Measurements from ENCODE around the gene SSRP1.

SSRP1 gene

GRCh38 chr11:57322256-57323166 lies 13.2 kb downstream of the SSRP1 start:
- H3K36me3 Mint-ChIP-seq (ENCODE audit: low read depth): peaks cover 25% of the 10 kb centered on the region
- intact Hi-C loops (cut with micrococcal nuclease): no loop called here
- no peaks in the 10 kb centered on the region for H3K9me3 Mint-ChIP-seq
- peaks cover 60% of the 10 kb centered on the region for H3K4me1 Mint-ChIP-seq (ENCODE audit: low read depth)
- peak overlapping the region; percentile 90 for H3K27ac Mint-ChIP-seq
- H3K4me3 Mint-ChIP-seq: no peak overlapping the region
- peaks cover 7% of the 10 kb centered on the region for H3K27me3 Mint-ChIP-seq

GRCh38 chr11:57321388-57322255 lies 14.1 kb downstream of the SSRP1 start:
- peaks cover 58% of the 10 kb centered on the region for H3K4me1 Mint-ChIP-seq (ENCODE audit: low read depth)
- no peak overlapping the region for H3K27ac Mint-ChIP-seq
- H3K27me3 Mint-ChIP-seq: peaks cover 7% of the 10 kb centered on the region
- H3K36me3 Mint-ChIP-seq (ENCODE audit: low read depth): peaks cover 16% of the 10 kb centered on the region
- no peak overlapping the region for H3K4me3 Mint-ChIP-seq
- intact Hi-C loops (cut with micrococcal nuclease): no loop called here
- no peaks in the 10 kb centered on the region for H3K9me3 Mint-ChIP-seq

- Mint-ChIP-seq H3K27ac (peak overlapping the region; percentile 16), H3K9me3 (no peaks in the 10 kb centered on the region), H3K36me3 (ENCODE audit: low read depth) (peaks cover 8% of the 10 kb centered on the region), H3K4me3 (no peak overlapping the region), H3K27me3 (peaks cover 7% of the 10 kb centered on the region), H3K4me1 (ENCODE audit: low read depth) (peaks cover 50% of the 10 kb centered on the region)
- intact Hi-C loops (cut with micrococcal nuclease): no loop called here
These were observed 14.8 kb downstream of the SSRP1 start for GRCh38 chr11:57320719-57321387.

- H3K4me1 Mint-ChIP-seq (ENCODE audit: low read depth): peaks cover 44% of the 10 kb centered on the region
- peaks cover 6% of the 10 kb centered on the region for H3K36me3 Mint-ChIP-seq (ENCODE audit: low read depth)
- intact Hi-C loops (cut with micrococcal nuclease): no loop called here
- H3K9me3 Mint-ChIP-seq: no peaks in the 10 kb centered on the region
- H3K27me3 Mint-ChIP-seq: peaks cover 7% of the 10 kb centered on the region
- H3K27ac Mint-ChIP-seq: no peak overlapping the region
- H3K4me3 Mint-ChIP-seq: no peak overlapping the region
These were observed 15.5 kb downstream of the SSRP1 start for GRCh38 chr11:57320067-57320718.

GRCh38 chr11:57318178-57318577 lies 17.5 kb downstream of the SSRP1 start:
- intact Hi-C loops (cut with micrococcal nuclease): no loop called here
- peaks cover 6% of the 10 kb centered on the region for H3K36me3 Mint-ChIP-seq (ENCODE audit: low read depth)
- no peak overlapping the region for H3K4me3 Mint-ChIP-seq
- H3K27ac Mint-ChIP-seq: no peak overlapping the region
- H3K4me1 Mint-ChIP-seq (ENCODE audit: low read depth): peaks cover 32% of the 10 kb centered on the region
- H3K9me3 Mint-ChIP-seq: no peaks in the 10 kb centered on the region
- H3K27me3 Mint-ChIP-seq: no peaks in the 10 kb centered on the region

GRCh38 chr11:57316017-57316416 lies 19.7 kb downstream of the SSRP1 start:
- Mint-ChIP-seq H3K27ac (no peak overlapping the region), H3K4me3 (no peak overlapping the region), H3K36me3 (ENCODE audit: low read depth) (peaks cover 6% of the 10 kb centered on the region), H3K4me1 (ENCODE audit: low read depth) (peaks cover 19% of the 10 kb centered on the region), H3K27me3 (peaks cover 3% of the 10 kb centered on the region), H3K9me3 (no peaks in the 10 kb centered on the region)
- intact Hi-C loops (cut with micrococcal nuclease): no loop called here

GRCh38 chr11:57315491-57315890 lies 20.2 kb downstream of the SSRP1 start:
- intact Hi-C loops (cut with micrococcal nuclease): no loop called here
- no peak overlapping the region for H3K4me3 Mint-ChIP-seq
- H3K9me3 Mint-ChIP-seq: no peaks in the 10 kb centered on the region
- H3K27ac Mint-ChIP-seq: no peak overlapping the region
- peaks cover 20% of the 10 kb centered on the region for H3K4me1 Mint-ChIP-seq (ENCODE audit: low read depth)
- H3K36me3 Mint-ChIP-seq (ENCODE audit: low read depth): peaks cover 6% of the 10 kb centered on the region
- H3K27me3 Mint-ChIP-seq: peaks cover 3% of the 10 kb centered on the region

- Mint-ChIP-seq H3K9me3 (no peaks in the 10 kb centered on the region), H3K36me3 (ENCODE audit: low read depth) (peaks cover 16% of the 10 kb centered on the region), H3K4me1 (ENCODE audit: low read depth) (peaks cover 31% of the 10 kb centered on the region), H3K27ac (no peak overlapping the region), H3K27me3 (peaks cover 11% of the 10 kb centered on the region), H3K4me3 (no peak overlapping the region)
- intact Hi-C loops (cut with micrococcal nuclease): no loop called here
These were observed 21.3 kb downstream of the SSRP1 start for GRCh38 chr11:57314221-57314973.

- Mint-ChIP-seq H3K4me1 (ENCODE audit: low read depth) (peaks cover 38% of the 10 kb centered on the region), H3K4me3 (no peak overlapping the region), H3K27ac (no peak overlapping the region), H3K9me3 (no peaks in the 10 kb centered on the region), H3K36me3 (ENCODE audit: low read depth) (peaks cover 16% of the 10 kb centered on the region), H3K27me3 (peaks cover 16% of the 10 kb centered on the region)
- intact Hi-C loops (cut with micrococcal nuclease): no loop called here
These were observed 21.9 kb downstream of the SSRP1 start for GRCh38 chr11:57313788-57314135.

GRCh38 chr11:57313071-57313787 lies 22.5 kb downstream of the SSRP1 start:
- no peaks in the 10 kb centered on the region for H3K9me3 Mint-ChIP-seq
- H3K27me3 Mint-ChIP-seq: peaks cover 17% of the 10 kb centered on the region
- intact Hi-C loops (cut with micrococcal nuclease): no loop called here
- H3K36me3 Mint-ChIP-seq (ENCODE audit: low read depth): peaks cover 18% of the 10 kb centered on the region
- no peak overlapping the region for H3K4me3 Mint-ChIP-seq
- no peak overlapping the region for H3K27ac Mint-ChIP-seq
- H3K4me1 Mint-ChIP-seq (ENCODE audit: low read depth): peaks cover 41% of the 10 kb centered on the region

- Mint-ChIP-seq H3K27ac (no peak overlapping the region), H3K4me1 (ENCODE audit: low read depth) (peaks cover 42% of the 10 kb centered on the region), H3K4me3 (no peak overlapping the region), H3K36me3 (ENCODE audit: low read depth) (peaks cover 18% of the 10 kb centered on the region), H3K27me3 (peaks cover 17% of the 10 kb centered on the region), H3K9me3 (no peaks in the 10 kb centered on the region)
- intact Hi-C loops (cut with micrococcal nuclease): no loop called here
These were observed 23.1 kb downstream of the SSRP1 start for GRCh38 chr11:57312511-57313021.

- no peaks in the 10 kb centered on the region for H3K9me3 Mint-ChIP-seq
- peaks cover 17% of the 10 kb centered on the region for H3K27me3 Mint-ChIP-seq
- intact Hi-C loops (cut with micrococcal nuclease): no loop called here
- H3K4me1 Mint-ChIP-seq (ENCODE audit: low read depth): peaks cover 54% of the 10 kb centered on the region
- H3K4me3 Mint-ChIP-seq: peak overlapping the region; percentile 72
- H3K36me3 Mint-ChIP-seq (ENCODE audit: low read depth): peaks cover 18% of the 10 kb centered on the region
- H3K27ac Mint-ChIP-seq: peak overlapping the region; percentile 64
These were observed 24.4 kb downstream of the SSRP1 start for GRCh38 chr11:57311109-57311936.

All from dendritic cell treated with granulocyte-macrophage colony-stimulating factor and Interleukin-4, amounts not matched to agents 40 ng/mL and 50 ng/mL, for 4 days (primary cell).